HepG2 (cell line): Measurements from ENCODE around the gene TLN1. TPM values are rescaled to one million over a fixed set of nuclear protein-coding genes. Genes with fewer than 3 reads are reported as not detected.

ENCODE experiments used
- ARID4A ChIP-seq: sonication (generic); formaldehyde crosslinking; IDR thresholded peaks from 2 replicates; pipeline ENCODE4 v1.5.0; 2020; ENCODE audit warnings: mild to moderate bottlenecking, missing genetic modification reagents, borderline replicate concordance
- ASH2L ChIP-seq: fragments of 300-600, 200-600 bp; sonication (generic); IDR thresholded peaks from 2 replicates; pipeline ENCODE4 v1.7.0; 2017; ENCODE audit warnings: low read depth, mild to moderate bottlenecking, moderate library complexity, mixed read lengths, low read length; ENCODE audit not compliant: insufficient read length
- CEBPG ChIP-seq: IDR thresholded peaks from 2 replicates; pipeline ENCODE4 v1.6.1; 2016
- FOSL2 ChIP-seq: sonication (generic); formaldehyde crosslinking; IDR thresholded peaks from 2 replicates; pipeline ENCODE4 v1.4.0; 2020; ENCODE audit warnings: missing genetic modification reagents
- HDAC1 ChIP-seq: sonication (generic); formaldehyde crosslinking; IDR thresholded peaks from 2 replicates; pipeline ENCODE4 v1.5.1; 2020; ENCODE audit warnings: mild to moderate bottlenecking, missing genetic modification reagents
- HINFP ChIP-seq: sonication (generic); formaldehyde crosslinking; IDR thresholded peaks from 2 replicates; pipeline ENCODE4 v1.4.0; 2020; ENCODE audit warnings: low read depth, mild to moderate bottlenecking, missing genetic modification reagents
- IKZF5 ChIP-seq: IDR thresholded peaks from 2 replicates; pipeline ENCODE4 v1.6.1; 2018; ENCODE audit warnings: missing genetic modification reagents, mild to moderate bottlenecking, missing compliant biosample characterization
- ISX ChIP-seq: sonication (generic); formaldehyde crosslinking; conservative IDR thresholded peaks from 2 replicates; pipeline ENCODE4 v1.5.0; 2020; ENCODE audit warnings: missing genetic modification reagents
- SAP130 ChIP-seq: IDR thresholded peaks from 2 replicates; pipeline ENCODE4 v1.6.1; 2016; ENCODE audit warnings: low read depth
- SNAPC2 ChIP-seq: sonication (generic); formaldehyde crosslinking; IDR thresholded peaks from 2 replicates; pipeline ENCODE4 v1.8.1; 2022; ENCODE audit warnings: mild to moderate bottlenecking, missing genetic modification reagents
- SOX5 ChIP-seq: IDR thresholded peaks from 2 replicates; pipeline ENCODE4 v1.6.1; 2016; ENCODE audit warnings: borderline replicate concordance
- U2AF1 ChIP-seq: fragments of 200-400 bp; formaldehyde crosslinking; optimal IDR thresholded peaks from 2 replicates; pipeline ENCODE3; 2017; ENCODE audit warnings: mild to moderate bottlenecking, low read depth, low read length
- UBTF ChIP-seq: sonication (generic); formaldehyde crosslinking; IDR thresholded peaks from 2 replicates; pipeline ENCODE4 v1.4.0; 2020; ENCODE audit warnings: mild to moderate bottlenecking, missing genetic modification reagents
- YY1 ChIP-seq: IDR thresholded peaks from 2 replicates; pipeline ENCODE4 v1.6.1; 2011; ENCODE audit warnings: low read length, low read depth, moderate library complexity, mild to moderate bottlenecking; ENCODE audit not compliant: insufficient read depth, insufficient replicate concordance
- ZBTB7B ChIP-seq: sonication (generic); formaldehyde crosslinking; IDR thresholded peaks from 2 replicates; pipeline ENCODE4 v1.4.0; 2020; ENCODE audit warnings: missing genetic modification reagents
- ZFX ChIP-seq: sonication (generic); formaldehyde crosslinking; IDR thresholded peaks from 2 replicates; pipeline ENCODE4 v1.4.0; 2020; ENCODE audit warnings: mild to moderate bottlenecking, low read depth, missing genetic modification reagents, moderate library complexity
- ZNF101 ChIP-seq: sonication (generic); formaldehyde crosslinking; IDR thresholded peaks from 2 replicates; pipeline ENCODE4 v1.4.0; 2020; ENCODE audit warnings: mild to moderate bottlenecking, low read depth, missing genetic modification reagents, borderline replicate concordance
- ZNF430 ChIP-seq: sonication (generic); formaldehyde crosslinking; IDR thresholded peaks from 2 replicates; pipeline ENCODE4 v1.9.0; 2021; ENCODE audit warnings: mild to moderate bottlenecking, missing genetic modification reagents
- ZNF484 ChIP-seq: sonication (generic); formaldehyde crosslinking; IDR thresholded peaks from 2 replicates; pipeline ENCODE4 v1.5.1; 2020; ENCODE audit warnings: mild to moderate bottlenecking, low read depth, missing genetic modification reagents, borderline replicate concordance
- ZNF501 ChIP-seq: sonication (generic); formaldehyde crosslinking; IDR thresholded peaks from 2 replicates; pipeline ENCODE4 v1.5.1; 2020; ENCODE audit warnings: mild to moderate bottlenecking, moderate library complexity, missing genetic modification reagents
- ZZZ3 ChIP-seq: sonication (generic); formaldehyde crosslinking; IDR thresholded peaks from 2 replicates; pipeline ENCODE4 v1.4.0; 2020; ENCODE audit warnings: missing genetic modification reagents, mild to moderate bottlenecking, borderline replicate concordance
- polyA plus RNA-seq, 8 experiments: library from polyadenylated mRNA; depleted of rRNA in 3 of 8; stranded (reverse) in 7 of 8; unstranded in 1 of 8; fragments of >200 nt; fragmentation: Illumina TruSeq in 4 of 8; extraction: Trizol in 4 of 8; gene quantifications; 2 replicates each; pipeline versions ENCODE4 v1.2.1 to v1.2.3, GENCODE V29; 2011 to 2016; ENCODE audit warnings: low read depth in 4 of 8, missing spikeins in 1 of 8, mixed read lengths in 1 of 8; ENCODE audit not compliant: insufficient read depth in 1 of 8
- total RNA-seq, 5 experiments: library from RNA; depleted of rRNA; stranded (reverse); fragments of >200 nt; fragmentation: Illumina TruSeq; extraction: Trizol; gene quantifications; 2 replicates each; pipeline ENCODE4 v1.2.3, GENCODE V29; 2016; ENCODE audit warnings: low read depth in 1 of 5

TLN1 gene
- total and polyA plus RNA-seq, 2 of the 13 experiments (the other 11 are each of a cell fraction or from before 2014, with no cell fraction given): 35.2 to 51.8 TPM

GRCh38 chr9:35757226-35757891, 25.4 kb upstream of the TLN1 start (continued):
- TF ChIP-seq ARID4A (CRISPR knock-in tag) (peak; percentile 46; the same call in 1 of the 2 replicates), HDAC1 (CRISPR knock-in tag) (0 out of 2 replicates have a peak, but pooled peaks have one; percentile 11), ZZZ3 (CRISPR knock-in tag) (no peak), ZFX (CRISPR knock-in tag) (peak; percentile 17), ISX (CRISPR knock-in tag) (no peak), U2AF1 (peak; percentile 72), CEBPG (CRISPR knock-in tag) (0 out of 2 replicates have a peak, but pooled peaks have one; percentile 5), UBTF (peak; percentile 52; the same call in 1 of the 2 replicates), SOX5 (CRISPR knock-in tag) (no peak), ZNF501 (CRISPR knock-in tag) (peak; percentile 10; the same call in 1 of the 2 replicates), ZNF484 (CRISPR knock-in tag) (no peak), YY1 (peak; percentile 17), SAP130 (CRISPR knock-in tag) (no peak; the same call in none of the 2 replicates), HINFP (CRISPR knock-in tag) (no peak), ZNF430 (CRISPR knock-in tag) (0 out of 2 replicates have a peak, but pooled peaks have one; percentile 22), ZBTB7B (CRISPR knock-in tag) (peak; percentile 81; the same call in 1 of the 2 replicates), ZNF101 (CRISPR knock-in tag) (no peak), ASH2L (peak; percentile 34), SNAPC2 (CRISPR knock-in tag) (no peak), FOSL2 (CRISPR knock-in tag) (no peak), IKZF5 (CRISPR knock-in tag) (peak; percentile 35; the same call in 1 of the 2 replicates)
